Naive B cell (primary cell): ENCODE measurements around the gene PCDH11X. TPM values are rescaled to one million over a fixed set of nuclear protein-coding genes. Genes with fewer than 3 reads are reported as not detected.
"Not testable (repeated sequence)": the region's sequence is repeated elsewhere in the genome, so short reads cannot be mapped to it uniquely, and the experiment has no call there.

ENCODE experiments used
- ATAC-seq, 2 donors: fragments of 150-1000 bp; cut with Tn5 transposase; 2 replicates each; pipeline ENCODE4 v1.10.0; 2021; ENCODE audit warnings: low read depth in 2 of 2, mild to moderate bottlenecking in 2 of 2, moderate library complexity in 2 of 2
- DNase-seq: peaks from one replicate; pipeline ENCODE4 v3.0.0; 2022
- H3K27ac Mint-ChIP-seq, 6 donors: one replicate each; pipeline ENCODE4 v1.8.0; 2020 to 2022; ENCODE audit warnings: mild to moderate bottlenecking in 6 of 6, mixed read lengths in 6 of 6, moderate library complexity in 5 of 6, inconsistent platforms in 2 of 6
- H3K27me3 Mint-ChIP-seq, 3 donors: one replicate each; pipeline ENCODE4 v1.8.0; 2021 to 2022; ENCODE audit warnings: mixed read lengths in 3 of 3, mild to moderate bottlenecking in 1 of 3
- H3K36me3 Mint-ChIP-seq, 2 donors: one replicate each; pipeline ENCODE4 v1.8.0; 2020 to 2022; ENCODE audit warnings: mixed read lengths in 2 of 2, inconsistent platforms in 1 of 2, mild to moderate bottlenecking in 1 of 2
- H3K4me1 Mint-ChIP-seq, 3 donors: one replicate each; pipeline ENCODE4 v1.8.0; 2020 to 2022; ENCODE audit warnings: mixed read lengths in 3 of 3, inconsistent platforms in 1 of 3, mild to moderate bottlenecking in 1 of 3, moderate library complexity in 1 of 3
- H3K4me3 Mint-ChIP-seq, 8 donors: one replicate each; pipeline ENCODE4 v1.8.0; 2020 to 2022; ENCODE audit warnings: mild to moderate bottlenecking in 8 of 8, mixed read lengths in 8 of 8, moderate library complexity in 8 of 8, inconsistent platforms in 2 of 8
- H3K9me3 Mint-ChIP-seq, 7 donors: one replicate each; pipeline ENCODE4 v1.8.0; 2020 to 2022; ENCODE audit warnings: mixed read lengths in 7 of 7, mild to moderate bottlenecking in 5 of 7, inconsistent platforms in 2 of 7, moderate library complexity in 1 of 7
- polyA plus RNA-seq, 6 donors: library from polyadenylated mRNA; unstranded; fragments of 300-500 nt; fragmentation: Illumina TruSeq; gene quantifications; one replicate each; pipeline ENCODE4 v1.2.3, GENCODE V29; 2021; ENCODE audit warnings: low read depth in 6 of 6

PCDH11X gene
- not detected for polyA plus RNA-seq

DNA sequence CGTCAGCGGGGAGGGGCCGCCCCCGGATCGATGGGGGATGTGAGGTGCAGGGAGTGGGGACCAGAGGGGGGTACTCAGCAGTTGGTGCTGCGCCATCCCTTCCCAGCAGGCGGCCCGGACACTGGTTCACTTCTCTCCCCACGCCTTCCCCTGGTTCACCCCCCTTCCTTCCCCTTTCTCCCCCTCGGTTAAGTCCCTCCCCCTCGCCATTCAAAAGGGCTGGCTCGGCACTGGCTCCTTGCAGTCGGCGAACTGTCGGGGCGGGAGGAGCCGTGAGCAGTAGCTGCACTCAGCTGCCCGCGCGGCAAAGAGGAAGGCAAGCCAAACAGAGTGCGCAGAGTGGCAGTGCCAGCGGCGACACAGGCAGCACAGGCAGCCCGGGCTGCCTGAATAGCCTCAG, at the start of gene PCDH11X:
PCDH11X (plus strand) TSS at position 241 of the 400 bp plus-strand sequence. CDS start 56,130 bp downstream, outside the sequence.
- not testable (repeated sequence) for H3K9me3 Mint-ChIP-seq, DNase-seq, H3K4me3 Mint-ChIP-seq, H3K4me1 Mint-ChIP-seq, ATAC-seq, H3K27ac Mint-ChIP-seq, H3K36me3 Mint-ChIP-seq
- peaks cover 0 to 16% (median 0%) of the 10 kb centered on the region in 3 donors for H3K27me3 Mint-ChIP-seq

- ATAC-seq, DNase-seq, H3K9me3 Mint-ChIP-seq, H3K27me3 Mint-ChIP-seq, H3K4me3 Mint-ChIP-seq, H3K4me1 Mint-ChIP-seq, H3K36me3 Mint-ChIP-seq, H3K27ac Mint-ChIP-seq: not testable (repeated sequence)
These were observed 31.7 kb upstream of the PCDH11X start for GRCh38 chrX:91747446-91747845.

DNA sequence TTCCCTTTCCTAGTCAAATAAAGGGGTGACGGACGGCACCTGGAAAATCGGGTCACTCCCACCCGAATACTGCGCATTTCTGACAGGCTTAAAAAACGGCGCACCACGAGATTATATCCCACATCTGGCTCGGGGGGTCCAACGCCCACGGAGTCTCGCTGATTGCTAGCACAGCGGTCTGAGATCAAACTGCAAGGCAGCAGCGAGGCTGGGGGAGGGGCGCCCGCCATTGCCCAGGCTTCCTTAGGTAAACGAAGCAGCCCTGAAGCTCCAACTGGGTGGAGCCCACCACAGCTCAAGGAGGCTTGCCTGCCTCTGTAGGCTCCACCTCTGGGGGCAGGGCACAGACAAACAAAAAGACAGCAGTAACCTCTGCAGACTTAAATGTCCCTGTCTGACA, 26.2 kb upstream of the PCDH11X start:
- not testable (repeated sequence) for H3K4me3 Mint-ChIP-seq, H3K27ac Mint-ChIP-seq, H3K9me3 Mint-ChIP-seq, H3K27me3 Mint-ChIP-seq, H3K36me3 Mint-ChIP-seq, DNase-seq, H3K4me1 Mint-ChIP-seq, ATAC-seq

DNA sequence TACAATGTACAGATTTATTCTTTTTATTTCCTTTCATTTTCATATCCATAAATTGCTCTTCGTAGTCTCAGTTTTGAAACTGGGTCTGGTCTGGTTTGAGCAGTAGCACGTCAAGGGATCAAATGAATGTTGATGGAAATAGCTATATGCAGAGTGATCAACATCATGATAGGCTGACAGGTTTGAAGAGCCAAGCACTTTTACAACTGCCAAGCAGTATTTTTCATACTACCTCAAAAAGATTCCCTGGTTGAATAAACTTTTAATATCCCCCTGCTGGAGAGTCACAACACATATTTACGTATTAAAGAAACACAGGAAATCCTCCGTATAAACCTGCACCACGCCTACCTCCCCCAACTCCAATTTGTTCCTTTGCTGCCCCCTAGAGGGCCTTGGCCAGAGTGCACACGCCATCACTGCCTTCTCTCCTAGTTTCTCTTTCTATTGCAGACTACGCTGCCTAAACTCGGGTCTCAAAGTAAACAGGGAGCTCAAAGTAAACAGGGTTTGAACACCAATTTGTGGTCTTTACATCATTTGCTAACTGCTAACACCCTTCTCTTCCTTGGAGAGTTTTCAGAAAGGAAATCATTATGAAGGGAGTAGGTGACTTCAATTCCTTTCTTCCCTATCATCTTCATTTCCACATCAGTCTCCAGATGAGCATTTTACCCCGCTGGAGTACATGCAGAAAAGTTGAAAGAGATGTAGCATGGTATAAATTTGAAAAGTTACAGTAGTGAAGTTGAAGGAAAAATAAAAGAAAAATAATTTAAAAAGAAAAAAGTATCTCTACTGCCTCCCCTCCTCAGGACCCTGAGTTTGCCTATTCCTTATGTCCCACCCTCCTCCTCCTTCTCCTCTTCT, 8.3 kb upstream of the PCDH11X start:
- H3K27ac Mint-ChIP-seq, H3K27me3 Mint-ChIP-seq, H3K9me3 Mint-ChIP-seq, H3K4me1 Mint-ChIP-seq, H3K36me3 Mint-ChIP-seq, DNase-seq: not testable (repeated sequence)
- H3K4me3 Mint-ChIP-seq: peak overlapping the region in 2 of 8 donors; percentile 36 to 44
- ATAC-seq: peak; percentile 37 to 64

- not testable (repeated sequence) for DNase-seq, H3K27me3 Mint-ChIP-seq
These were observed 5.2 kb upstream of the PCDH11X start for GRCh38 chrX:91773943-91774342.

DNA sequence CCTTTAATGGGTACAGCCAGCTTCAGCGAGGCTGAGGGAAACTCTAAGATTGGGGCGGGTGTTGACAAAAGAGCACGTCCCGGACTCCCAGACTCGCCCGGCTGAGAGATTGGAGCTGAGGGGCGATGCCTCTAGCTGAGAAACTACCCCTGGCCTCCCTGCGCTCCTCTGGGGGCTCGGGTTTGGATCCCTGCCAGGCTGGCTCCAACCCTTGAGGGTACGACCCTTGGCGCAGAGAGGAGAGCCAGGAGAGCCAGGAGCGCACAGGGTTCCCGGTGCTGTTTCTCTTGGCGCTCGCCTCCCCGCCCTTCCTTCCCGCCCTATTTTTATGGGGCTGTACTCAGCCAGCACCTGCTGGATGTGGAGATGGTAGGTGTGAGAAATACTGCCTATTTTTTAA, 833 bp downstream of the PCDH11X start:
- not testable (repeated sequence) for H3K36me3 Mint-ChIP-seq, ATAC-seq
- peaks cover 0 to 16% (median 0%) of the 10 kb centered on the region in 3 donors for H3K27me3 Mint-ChIP-seq

More at GRCh38 chrX:91773943-91774342, 5.2 kb upstream of the PCDH11X start:
- not testable (repeated sequence) for ATAC-seq, H3K4me3 Mint-ChIP-seq, H3K9me3 Mint-ChIP-seq, H3K36me3 Mint-ChIP-seq, H3K4me1 Mint-ChIP-seq, H3K27ac Mint-ChIP-seq

DNA sequence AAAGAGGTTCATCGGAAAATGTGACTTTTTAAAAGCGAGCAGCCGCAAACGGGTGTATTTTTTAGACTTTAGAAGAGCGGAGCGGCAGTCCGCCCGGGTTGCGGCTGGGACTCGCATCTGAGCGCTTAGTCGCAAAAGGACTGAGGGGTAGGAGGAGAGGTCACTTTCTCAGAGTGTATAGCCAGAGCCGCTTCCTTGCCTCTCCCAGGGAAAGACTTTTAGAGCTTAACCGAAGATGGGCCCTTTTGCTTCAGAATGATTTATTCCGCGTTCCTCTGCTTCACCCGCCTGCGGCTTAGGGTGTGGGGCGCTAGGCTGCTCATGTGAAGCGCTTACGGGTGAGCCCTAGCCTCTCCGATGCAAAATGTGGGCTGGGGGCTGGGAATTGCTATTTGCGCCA, 1.5 kb downstream of the PCDH11X start:
- not testable (repeated sequence) for H3K9me3 Mint-ChIP-seq, H3K4me3 Mint-ChIP-seq, H3K27ac Mint-ChIP-seq, ATAC-seq, DNase-seq, H3K36me3 Mint-ChIP-seq, H3K4me1 Mint-ChIP-seq
- H3K27me3 Mint-ChIP-seq: peaks cover 0 to 16% (median 0%) of the 10 kb centered on the region in 3 donors

More for the DNA sequence above, 833 bp downstream of the PCDH11X start:
- not testable (repeated sequence) for H3K27ac Mint-ChIP-seq, H3K4me3 Mint-ChIP-seq, DNase-seq, H3K9me3 Mint-ChIP-seq, H3K4me1 Mint-ChIP-seq

DNA sequence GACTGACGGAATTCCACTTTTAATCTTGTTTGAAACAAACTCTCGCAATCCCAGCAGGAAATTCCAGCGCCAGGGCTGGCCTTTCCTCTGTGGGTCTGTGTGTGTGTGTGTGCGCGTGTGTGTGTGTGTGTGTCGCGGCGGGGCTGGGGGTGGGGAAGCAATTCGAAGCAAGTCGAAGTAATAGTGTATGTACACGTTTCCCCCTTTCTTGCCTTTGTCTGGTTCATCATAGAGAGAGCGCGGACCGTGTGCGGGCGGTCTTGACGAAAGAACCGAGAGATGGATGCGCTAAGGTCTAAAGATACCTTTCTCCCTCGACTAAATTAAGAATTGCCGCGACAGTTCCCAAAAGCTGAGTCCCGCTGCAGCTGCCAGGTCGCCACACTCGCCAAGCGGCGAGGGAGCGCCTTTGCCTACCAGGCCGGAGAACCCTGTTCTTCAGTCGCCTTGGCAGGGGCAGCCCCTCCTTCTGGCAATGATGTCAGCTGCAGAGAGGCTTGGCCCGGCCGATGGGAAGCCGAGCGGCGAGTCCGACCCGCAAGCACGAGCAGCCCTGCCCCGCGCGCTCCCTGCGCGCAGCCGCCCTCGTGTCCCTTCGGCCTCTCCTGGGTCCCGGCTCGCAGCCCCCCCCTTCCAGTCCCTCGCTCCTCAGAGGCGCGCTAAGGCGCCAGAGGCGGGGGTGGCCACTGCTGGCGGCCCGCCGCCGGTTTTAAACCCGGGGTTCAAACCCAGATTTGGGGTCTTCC, 2.6 kb downstream of the PCDH11X start:
- not testable (repeated sequence) for DNase-seq, H3K36me3 Mint-ChIP-seq, ATAC-seq, H3K4me1 Mint-ChIP-seq, H3K4me3 Mint-ChIP-seq, H3K27ac Mint-ChIP-seq, H3K9me3 Mint-ChIP-seq
- H3K27me3 Mint-ChIP-seq: peaks cover 0 to 16% (median 0%) of the 10 kb centered on the region in 3 donors

DNA sequence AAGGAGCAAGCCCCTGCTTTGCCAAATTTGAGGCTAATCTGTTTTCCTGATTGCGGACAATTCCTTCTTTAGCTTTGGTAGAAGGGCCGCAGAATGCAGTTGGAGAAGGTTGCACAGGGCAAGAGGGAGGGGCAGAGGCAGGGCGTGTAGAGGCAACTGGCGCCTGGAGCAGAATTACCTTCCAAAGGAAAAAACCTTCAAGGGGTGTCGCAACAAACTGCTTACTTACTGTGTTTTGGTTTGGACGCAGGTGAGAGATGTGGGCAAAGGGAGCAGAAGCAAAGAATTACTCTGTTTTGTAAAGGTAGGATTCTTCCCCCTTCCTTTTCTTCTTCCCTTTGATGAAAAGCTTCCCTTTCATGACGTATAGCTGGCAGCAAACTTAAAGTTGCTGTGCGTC, 3.6 kb downstream of the PCDH11X start:
- H3K4me3 Mint-ChIP-seq, DNase-seq, H3K4me1 Mint-ChIP-seq, H3K9me3 Mint-ChIP-seq, H3K27ac Mint-ChIP-seq, ATAC-seq, H3K36me3 Mint-ChIP-seq: not testable (repeated sequence)
- H3K27me3 Mint-ChIP-seq: peaks cover 0 to 16% (median 0%) of the 10 kb centered on the region in 3 donors

DNA sequence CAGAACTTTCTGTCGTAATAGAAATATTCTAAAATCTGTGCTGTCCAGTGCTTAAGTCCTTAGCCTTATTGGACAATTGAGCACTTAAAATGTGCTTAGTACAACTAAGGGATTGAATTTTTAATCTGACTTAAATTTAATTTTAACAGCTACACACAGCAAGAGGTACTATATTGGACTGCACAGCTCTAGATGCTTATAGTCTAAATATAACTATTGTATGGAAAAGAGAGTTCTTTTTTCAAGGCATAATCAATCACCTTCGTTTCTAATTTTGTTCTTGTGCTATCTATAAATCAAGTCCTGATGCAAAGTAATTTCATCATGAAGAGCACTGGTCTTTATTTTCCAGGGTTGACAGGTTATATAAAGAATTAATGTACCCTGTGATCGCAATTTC, 38.4 kb downstream of the PCDH11X start:
- not testable (repeated sequence) for H3K27ac Mint-ChIP-seq, ATAC-seq, H3K9me3 Mint-ChIP-seq, H3K27me3 Mint-ChIP-seq, DNase-seq, H3K4me3 Mint-ChIP-seq, H3K36me3 Mint-ChIP-seq, H3K4me1 Mint-ChIP-seq

GRCh38 chrX:91825321-91825720, 46.1 kb downstream of the PCDH11X start:
- DNase-seq, H3K36me3 Mint-ChIP-seq, ATAC-seq, H3K4me3 Mint-ChIP-seq, H3K27me3 Mint-ChIP-seq, H3K27ac Mint-ChIP-seq, H3K4me1 Mint-ChIP-seq, H3K9me3 Mint-ChIP-seq: not testable (repeated sequence)
